ENCODE measurements around the gene PRKG1.
"Not testable (repeated sequence)": the region's sequence is repeated elsewhere in the genome, so short reads cannot be mapped to it uniquely, and the experiment has no call there.

Gene PRKG1

GRCh38 chr10:51389415-51390321, 315.4 kb downstream of the PRKG1 start:
- peak; percentile 100 for DNase-seq

- DNase-seq = not testable (repeated sequence)
Measured at GRCh38 chr10:51393006-51393405, 318.7 kb downstream of the PRKG1 start.

GRCh38 chr10:51394039-51394438, 319.8 kb downstream of the PRKG1 start:
- DNase-seq = no peak

- DNase-seq = no peak
Measured at GRCh38 chr10:51397244-51397643, 323.0 kb downstream of the PRKG1 start.

- peak; percentile 70 for DNase-seq
Measured at GRCh38 chr10:51397695-51398094, 323.4 kb downstream of the PRKG1 start.

GRCh38 chr10:51399840-51400239, 325.6 kb downstream of the PRKG1 start:
- no peak for DNase-seq

- DNase-seq = no peak
Measured at GRCh38 chr10:51400392-51401096, 326.3 kb downstream of the PRKG1 start.

- peak; percentile 53 for DNase-seq
Measured at GRCh38 chr10:51403521-51403920, 329.2 kb downstream of the PRKG1 start.

GRCh38 chr10:51405580-51406351, 331.5 kb downstream of the PRKG1 start:
- DNase-seq = peak; percentile 79

GRCh38 chr10:51406581-51406980, 332.3 kb downstream of the PRKG1 start:
- DNase-seq = no peak

GRCh38 chr10:51416494-51416893, 342.2 kb downstream of the PRKG1 start:
- no peak for DNase-seq

- DNase-seq = no peak
Measured at GRCh38 chr10:51419196-51420093, 345.2 kb downstream of the PRKG1 start.

GRCh38 chr10:51421853-51422252, 347.6 kb downstream of the PRKG1 start:
- no peak for DNase-seq

- peak; percentile 65 for DNase-seq
Measured at GRCh38 chr10:51422311-51423120, 348.2 kb downstream of the PRKG1 start.

GRCh38 chr10:51423121-51423452, 348.8 kb downstream of the PRKG1 start:
- DNase-seq = no peak

GRCh38 chr10:51425431-51425830, 351.1 kb downstream of the PRKG1 start:
- DNase-seq = peak; percentile 27

GRCh38 chr10:51427758-51428157, 353.5 kb downstream of the PRKG1 start:
- no peak for DNase-seq

- DNase-seq = peak; percentile 15
Measured at GRCh38 chr10:51430506-51430905, 356.2 kb downstream of the PRKG1 start.

GRCh38 chr10:51433949-51434475, 359.7 kb downstream of the PRKG1 start:
- no peak for DNase-seq

GRCh38 chr10:51436805-51437204, 362.5 kb downstream of the PRKG1 start:
- DNase-seq = no peak

- no peak for DNase-seq
Measured at GRCh38 chr10:51439645-51440044, 365.4 kb downstream of the PRKG1 start.

Data from fibroblast of skin of right quadriceps (primary cell).